Endodermal cell (in vitro differentiated cells): Measurements from ENCODE around the gene FDX2. TPM values are rescaled to one million over a fixed set of nuclear protein-coding genes. Genes with fewer than 3 reads are reported as not detected.
A peak's percentile ranks its signal among the peaks of the same experiment; 100 is the strongest.

ENCODE experiments used
- DNase-seq: peaks from one replicate; pipeline ENCODE4 v3.0.0-alpha.2; 2017
- H3K27ac ChIP-seq: 2 replicates; pipeline ENCODE4 v1.5.1; 2013; ENCODE audit warnings: mild to moderate bottlenecking, low read depth, low read length, moderate library complexity
- H3K27me3 ChIP-seq: 2 replicates; pipeline ENCODE4 v1.6.1; 2013; ENCODE audit warnings: mild to moderate bottlenecking, low read length, moderate library complexity; ENCODE audit not compliant: insufficient read depth, control insufficient read depth, poor library complexity, severe bottlenecking
- H3K36me3 ChIP-seq: 2 replicates; pipeline ENCODE4 v1.7.0; 2013; ENCODE audit warnings: mild to moderate bottlenecking, low read length, moderate library complexity; ENCODE audit not compliant: control insufficient read depth, insufficient read depth
- H3K4me1 ChIP-seq: one replicate; pipeline ENCODE4 v1.7.0; 2013; ENCODE audit warnings: low read length; ENCODE audit not compliant: control insufficient read depth, insufficient read depth
- H3K4me3 ChIP-seq: 2 replicates; pipeline ENCODE4 v1.5.1; 2013; ENCODE audit warnings: mild to moderate bottlenecking, low read length, moderate library complexity
- H3K9ac ChIP-seq: 2 replicates; pipeline ENCODE4 v1.6.1; 2013; ENCODE audit warnings: mild to moderate bottlenecking, low read length, moderate library complexity; ENCODE audit not compliant: poor library complexity, severe bottlenecking; ENCODE audit errors: extremely low read depth
- H3K9me3 ChIP-seq: 2 replicates; pipeline ENCODE4 v1.6.1; 2013; ENCODE audit warnings: mild to moderate bottlenecking, low read length, moderate library complexity; ENCODE audit not compliant: control insufficient read depth
- H3K27ac Mint-ChIP-seq: 2 replicates; pipeline ENCODE4 v1.8.0; 2020; ENCODE audit warnings: mixed read lengths
- H3K27me3 Mint-ChIP-seq: 2 replicates; pipeline ENCODE4 v1.8.0; 2021; ENCODE audit warnings: mild to moderate bottlenecking, mixed read lengths; ENCODE audit not compliant: insufficient read depth
- H3K36me3 Mint-ChIP-seq: 2 replicates; pipeline ENCODE4 v1.8.0; 2020; ENCODE audit warnings: low read depth, mixed read lengths
- H3K4me1 Mint-ChIP-seq: 2 replicates; pipeline ENCODE4 v1.8.0; 2020; ENCODE audit warnings: mixed read lengths
- H3K4me3 Mint-ChIP-seq: 2 replicates; pipeline ENCODE4 v1.8.0; 2020; ENCODE audit warnings: mild to moderate bottlenecking, moderate library complexity, mixed read lengths
- H3K9me3 Mint-ChIP-seq: 2 replicates; pipeline ENCODE4 v1.8.0; 2020; ENCODE audit warnings: mild to moderate bottlenecking, mixed read lengths
- CTCF ChIP-seq: fragments of 200-600 bp; sonication (generic); conservative IDR thresholded peaks from 2 replicates; pipeline ENCODE4 v1.5.0; 2021; ENCODE audit warnings: antibody characterized with exemption, mild to moderate bottlenecking
- WGBS, 2 experiments: methylation state at CpG; one replicate each; pipeline versions ENCODE4 v1.1.5 to v1.1.7; 2013; ENCODE audit warnings: missing lambda C conversion rate in 2 of 2, mixed read lengths in 1 of 2; ENCODE audit not compliant: insufficient coverage in 1 of 2, insufficient read length in 1 of 2; 5-methylcytosine and 5-hydroxymethylcytosine counted together
- total RNA-seq, 2 donors: library from RNA; stranded (reverse); fragmentation: NEBNext Ultra II Directional in 1 of 2; extraction: Animal tissue kit (Norgen Biotek cat#: 25700) in 1 of 2; gene quantifications; 2 replicates in 1 of 2; 3 replicates in 1 of 2; pipeline ENCODE4 v1.2.1, GENCODE V29; 2021

Gene FDX2
- total RNA-seq, 2 donors from 2014 or later: 23.2 to 25.9 TPM

DNA sequence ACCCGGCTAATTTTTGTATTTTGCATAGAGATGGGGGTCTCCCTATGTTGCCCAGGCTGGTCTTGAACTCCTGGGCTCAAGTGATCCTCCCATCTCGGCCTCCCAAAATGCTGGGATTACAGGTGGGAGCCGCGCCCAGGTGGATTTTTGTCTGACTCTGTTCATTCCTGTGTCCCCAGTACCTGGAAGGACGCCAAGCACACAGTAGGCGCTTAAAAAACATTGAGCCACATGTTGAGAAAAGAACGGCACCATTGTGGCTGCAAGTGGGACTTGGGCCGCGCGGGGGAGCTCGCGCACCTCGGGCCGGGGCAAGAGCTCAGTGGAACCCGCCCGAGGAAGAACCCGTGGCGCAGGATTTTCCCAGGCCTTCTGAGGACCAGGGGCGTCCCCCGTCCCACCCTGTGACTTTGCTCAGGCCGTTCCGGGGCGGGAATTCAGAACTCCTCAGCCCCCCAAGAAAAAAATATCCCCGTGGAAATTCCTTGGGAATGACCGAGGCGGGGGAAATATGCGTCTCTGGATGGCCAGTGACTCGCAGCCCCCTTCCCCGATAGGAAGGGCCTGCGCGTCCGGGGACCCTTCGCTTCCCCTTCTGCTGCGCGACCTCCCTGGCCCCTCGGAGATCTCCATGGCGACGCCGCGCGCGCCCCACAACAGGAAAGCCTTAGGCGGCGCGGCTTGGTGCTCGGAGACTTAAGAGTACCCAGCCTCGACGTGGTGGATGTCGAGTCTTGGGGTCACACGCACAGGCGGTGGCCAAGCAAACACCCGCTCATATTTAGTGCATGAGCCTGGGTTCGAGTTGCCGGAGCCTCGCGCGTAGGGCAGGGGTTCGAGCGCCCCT, 46.3 kb downstream of the FDX2 start:
- H3K27me3 Mint-ChIP-seq: peaks cover 59% of the 10 kb centered on the region
- H3K36me3 Mint-ChIP-seq: no peaks in the 10 kb centered on the region
- H3K4me3 ChIP-seq: no peak overlapping the region
- peak overlapping the region; percentile 42 for H3K4me3 Mint-ChIP-seq
- H3K9me3 ChIP-seq: no peaks in the 10 kb centered on the region
- peak; percentile 96 for DNase-seq
- peak; percentile 95 for TF ChIP-seq CTCF
- H3K4me1 ChIP-seq: no peaks in the 10 kb centered on the region
- H3K36me3 ChIP-seq: no peaks in the 10 kb centered on the region
- no peaks in the 10 kb centered on the region for H3K4me1 Mint-ChIP-seq
- WGBS, 2 experiments: 11 to 14% methylated on average over 51 to 59 of the region's 59 CpGs
- H3K27ac ChIP-seq: no peak overlapping the region
- no peak overlapping the region for H3K27ac Mint-ChIP-seq
- peaks cover 37% of the 10 kb centered on the region for H3K27me3 ChIP-seq
- no peak overlapping the region for H3K9ac ChIP-seq
- no peaks in the 10 kb centered on the region for H3K9me3 Mint-ChIP-seq

DNA sequence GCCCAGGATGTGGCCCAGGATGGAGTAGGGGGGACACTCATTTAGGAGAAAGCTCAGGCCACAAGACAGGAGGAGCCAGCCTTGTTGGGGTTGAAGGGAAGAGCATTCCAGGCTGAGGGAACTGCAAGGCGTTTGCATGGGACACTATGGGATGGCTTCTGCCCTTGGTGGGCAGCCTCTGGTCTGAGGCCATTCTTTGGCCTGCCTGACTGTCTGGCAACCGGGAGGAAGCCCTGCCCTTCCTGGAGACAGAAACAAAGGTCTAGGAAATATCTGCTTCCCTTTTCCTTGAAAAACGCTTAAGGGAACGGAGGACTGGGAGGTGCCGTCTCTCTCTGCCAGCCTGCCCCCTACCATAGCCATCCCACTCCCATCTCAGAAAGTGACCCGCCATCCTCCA, 47.7 kb downstream of the FDX2 start:
- no peaks in the 10 kb centered on the region for H3K36me3 ChIP-seq
- no peak overlapping the region for H3K4me3 ChIP-seq
- Mint-ChIP-seq H3K4me1 (no peaks in the 10 kb centered on the region), H3K9me3 (no peaks in the 10 kb centered on the region), H3K27me3 (peaks cover 49% of the 10 kb centered on the region), H3K27ac (no peak overlapping the region), H3K36me3 (no peaks in the 10 kb centered on the region), H3K4me3 (no peak overlapping the region)
- 83 to 86% methylated on average over 6 of the region's 6 CpGs for WGBS, 2 experiments
- H3K9ac ChIP-seq: no peak overlapping the region
- no peak for DNase-seq
- no peaks in the 10 kb centered on the region for H3K4me1 ChIP-seq
- H3K27me3 ChIP-seq: peaks cover 37% of the 10 kb centered on the region
- H3K27ac ChIP-seq: no peak overlapping the region
- H3K9me3 ChIP-seq: no peaks in the 10 kb centered on the region
- no peak for TF ChIP-seq CTCF

GRCh38 chr19:10266706-10267105, 49.1 kb downstream of the FDX2 start:
- Histone ChIP-seq H3K27ac (no peak overlapping the region), H3K27me3 (peaks cover 24% of the 10 kb centered on the region), H3K9ac (no peak overlapping the region), H3K4me3 (no peak overlapping the region), H3K4me1 (no peaks in the 10 kb centered on the region), H3K36me3 (no peaks in the 10 kb centered on the region), H3K9me3 (no peaks in the 10 kb centered on the region)
- 90 to 93% methylated on average over 2 to 7 of the region's 7 CpGs for WGBS, 2 experiments
- Mint-ChIP-seq H3K27ac (no peak overlapping the region), H3K9me3 (no peaks in the 10 kb centered on the region), H3K27me3 (peaks cover 36% of the 10 kb centered on the region), H3K4me1 (no peaks in the 10 kb centered on the region), H3K36me3 (no peaks in the 10 kb centered on the region), H3K4me3 (no peak overlapping the region)
- no peak for DNase-seq
- TF ChIP-seq CTCF: no peak
